ENCODE results near the gene MAX. TPM values are rescaled to one million over a fixed set of nuclear protein-coding genes. Genes with fewer than 3 reads are reported as not detected.

MAX gene
- total and polyA plus RNA-seq, 2 of the 13 experiments (the other 11 are each of a cell fraction or from before 2014, with no cell fraction given): 28.5 to 29.3 TPM

DNA sequence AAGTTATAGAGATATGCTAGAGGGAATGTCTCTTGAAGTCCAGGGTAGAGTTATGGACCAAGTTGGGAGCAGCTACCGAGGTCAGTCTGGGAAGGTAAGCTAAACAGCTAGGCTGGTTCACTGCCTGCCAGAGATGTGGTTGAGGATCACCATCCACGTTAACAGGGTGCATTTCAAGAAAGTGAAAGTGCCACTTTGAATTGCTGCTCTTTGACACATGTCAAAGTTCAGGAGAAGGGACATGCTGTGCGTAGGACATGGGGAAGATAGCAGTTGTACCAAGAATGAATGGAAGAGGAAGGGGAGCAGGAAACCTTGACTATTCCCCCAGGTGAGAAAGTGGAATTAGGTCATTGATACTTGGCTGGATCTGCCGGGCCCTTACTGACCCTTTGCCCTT is 49.5 kb downstream of the MAX start (continued):
- TF ChIP-seq MAZ (IDR thresholded peaks at IDR 0.05; ENCODE audit: borderline replicate concordance, low read depth, low read length) (no peak), MAZ (CRISPR knock-in tag; IDR thresholded peaks at IDR 0.05; ENCODE audit: low read depth) (no peak), ZNF276 (CRISPR knock-in tag; IDR thresholded peaks at IDR 0.05; ENCODE audit: low read depth) (no peak)

DNA sequence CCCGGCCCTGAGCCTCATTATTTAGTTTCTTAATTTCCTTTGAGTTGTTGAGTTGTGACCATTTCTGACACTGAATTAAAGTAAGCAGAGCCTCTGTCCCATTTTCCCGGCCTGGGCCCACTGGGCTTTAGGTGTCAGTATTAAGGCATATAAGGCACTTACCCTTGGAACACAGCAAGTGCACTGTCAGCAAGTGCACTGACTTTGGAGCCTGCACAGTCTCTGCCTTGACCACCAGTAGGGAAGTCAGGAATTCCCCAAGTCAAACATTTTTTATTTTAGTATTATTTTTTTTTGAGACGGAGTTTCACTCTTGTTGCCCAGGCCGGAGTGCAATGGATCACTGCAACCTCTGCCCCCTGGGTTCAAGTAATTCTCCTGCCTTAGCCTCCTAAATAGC is 56.6 kb downstream of the MAX start:
- in situ Hi-C loops (cut with HindIII; ENCODE audit: extremely low pct_ligation_motif_present, low pct_unique_long_range_greater_than_20kb): no loop called here
- BruUV-seq (replicated peaks): no TSS peak
- H3K4me3 ChIP-seq (replicated peaks in 1 of 3; ENCODE audit: insufficient read depth in 1 of 3, low read depth in 2 of 3, low read length in 3 of 3): no peak overlapping the region
- DNase-seq (ENCODE audit: low spot score) (no peak), FAIRE-seq (no peak), ATAC-seq (no peak)
- H3K9ac ChIP-seq (ENCODE audit: insufficient read depth, low read depth, low read length): no peak overlapping the region
- no peak for TF ChIP-seq TMF1 (CRISPR knock-in tag; IDR thresholded peaks at IDR 0.05; ENCODE audit: low read depth)
- TF ChIP-seq TCF7L2 (IDR thresholded peaks at IDR 0.05; ENCODE audit: low read depth, low read length): no peak
- TF ChIP-seq ZNF737 (CRISPR knock-in tag; IDR thresholded peaks at IDR 0.05; ENCODE audit: borderline replicate concordance): no peak
- TF ChIP-seq MAFK (conservative IDR thresholded peaks at IDR 0.05 in 1 of 2, IDR thresholded peaks at IDR 0.05 in 1 of 2; ENCODE audit: low read length in 2 of 2): no peak
- no peak for TF ChIP-seq ZMYM3 (CRISPR knock-in tag; IDR thresholded peaks at IDR 0.05)
- no peak for TF ChIP-seq SIN3B (IDR thresholded peaks at IDR 0.05; ENCODE audit: low read length)
- no peak for TF ChIP-seq ZNF775 (CRISPR knock-in tag; IDR thresholded peaks at IDR 0.05; ENCODE audit: borderline replicate concordance)
- no peak for TF ChIP-seq SSRP1 (CRISPR knock-in tag; IDR thresholded peaks at IDR 0.05)
- no peak for TF ChIP-seq KMT2B (CRISPR knock-in tag; IDR thresholded peaks at IDR 0.05)
- TF ChIP-seq ZMYM2 (CRISPR knock-in tag; IDR thresholded peaks at IDR 0.05): no peak
- no peaks in the 10 kb centered on the region for H3K79me2 ChIP-seq (ENCODE audit: insufficient read depth, low read length)
- H3K27ac ChIP-seq (ENCODE audit: extremely low read length, insufficient read depth, low read length): no peak overlapping the region
- H2AFZ ChIP-seq (ENCODE audit: low read length): no peak overlapping the region
- CTCF ChIA-PET (ENCODE audit: low intra/inter-chr PET ratio, low total read pairs): no interaction called here
- H3K9me3 ChIP-seq (ENCODE audit: low read length): no peaks in the 10 kb centered on the region
- peaks cover 13 to 58% of the 10 kb centered on the region in 2 experiments; a peak in 4 of 5 replicates for H3K36me3 ChIP-seq (replicated peaks in 1 of 2; ENCODE audit: control insufficient read depth in 1 of 2, insufficient read depth in 2 of 2, low read length in 2 of 2)
- H3K27me3 ChIP-seq (ENCODE audit: control insufficient read depth in 1 of 2, insufficient read depth in 2 of 2, low read length in 2 of 2): no peaks in the 10 kb centered on the region
- POLR2A ChIA-PET: no interaction called here
- intact Hi-C loops (cut with micrococcal nuclease; ENCODE audit: unreplicated experiment): no loop called here
- WGBS (ENCODE audit: low lambda C conversion rate): 97% methylated on average over 4 of the region's 4 CpGs
- H3K4me2 ChIP-seq (ENCODE audit: low read depth, low read length): no peak overlapping the region
- no peaks in the 10 kb centered on the region for H3K4me1 ChIP-seq (ENCODE audit: insufficient read depth, low read length)
- H4K20me1 ChIP-seq (ENCODE audit: insufficient read depth, low read length): no peaks in the 10 kb centered on the region

All from HepG2 (cell line).